HG03139 (cell line): ENCODE results near the gene RPAP3.
A peak's percentile ranks its signal among the peaks of the same experiment; 100 is the strongest.

Experiments used
- ATAC-seq: cut with Tn5 transposase; IDR thresholded peaks from one replicate; pipeline ENCODE4 v1.9.1; 2021; ENCODE audit not compliant: unreplicated experiment

RPAP3 gene

DNA sequence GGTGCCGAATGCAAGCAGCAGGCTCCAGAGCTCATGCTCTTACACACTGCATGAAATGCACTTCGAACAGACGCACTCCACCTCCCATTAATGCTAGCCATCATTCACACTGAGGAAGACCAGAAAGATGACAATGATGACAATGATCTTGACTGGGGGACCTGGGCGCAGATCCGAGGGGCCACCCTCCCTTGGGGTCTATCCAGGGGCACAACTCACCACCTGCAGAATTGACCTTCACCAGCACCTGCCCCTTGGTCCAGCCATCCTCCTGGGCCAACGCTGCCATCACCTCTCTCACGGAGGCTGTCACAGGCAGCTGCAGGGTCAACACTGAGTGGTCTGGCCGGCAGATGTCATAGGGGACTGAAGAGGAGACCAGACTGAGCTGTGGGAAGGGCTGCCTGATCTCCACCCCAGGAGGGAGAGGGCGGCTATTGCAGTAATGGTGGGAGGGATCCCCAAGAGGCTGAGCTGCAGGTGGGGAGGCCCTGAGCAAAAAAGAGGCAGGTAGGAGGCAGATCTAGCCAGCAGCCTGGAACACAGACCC, 37.6 kb upstream of the RPAP3 start:
- ATAC-seq: no peak

DNA sequence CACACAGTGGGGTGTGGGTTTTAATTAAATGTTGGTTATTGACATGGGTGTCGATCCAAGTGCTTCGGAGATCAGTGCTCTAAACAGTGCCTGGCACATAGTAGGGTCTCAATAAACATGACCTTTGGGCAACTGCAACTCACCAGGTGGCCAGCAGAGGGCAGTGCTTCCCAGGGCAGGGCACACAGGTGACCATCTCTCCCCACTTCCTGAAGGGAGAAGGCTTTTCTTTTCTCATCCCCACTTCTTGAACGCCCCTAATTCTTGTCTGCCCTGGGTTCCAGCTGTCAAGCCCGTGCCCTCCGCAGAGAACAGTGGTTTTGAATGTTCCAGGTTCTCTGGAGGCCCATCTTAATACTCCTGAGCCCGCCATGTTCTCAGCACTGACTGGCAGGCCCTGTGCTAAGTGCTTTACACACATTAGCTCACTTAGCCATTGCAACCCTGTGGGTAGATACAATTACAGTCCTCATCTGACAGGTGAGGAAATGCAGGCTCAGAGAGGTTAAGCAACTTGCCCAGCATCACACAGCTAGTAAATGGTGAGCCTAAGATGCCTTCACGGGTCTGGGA, 36.5 kb upstream of the RPAP3 start:
- no peak for ATAC-seq

DNA sequence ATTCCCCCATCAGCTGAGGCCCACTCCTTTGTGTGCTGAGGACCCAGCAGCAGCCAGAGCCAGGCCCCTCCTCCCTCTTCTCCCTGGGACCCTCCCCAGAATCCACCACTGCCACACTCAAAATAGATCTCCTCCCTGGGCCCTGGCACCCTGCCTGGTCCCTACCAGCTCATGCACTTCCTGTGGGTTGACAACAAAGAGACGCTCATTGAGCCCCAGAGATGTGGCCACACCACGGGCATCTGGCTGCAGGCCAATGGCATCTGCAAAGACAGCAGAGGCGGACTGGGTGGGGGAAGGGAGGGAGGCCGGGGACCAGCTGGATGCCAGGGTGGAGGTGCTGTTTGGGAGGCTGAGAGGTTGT, 35.5 kb upstream of the RPAP3 start:
- no peak for ATAC-seq

DNA sequence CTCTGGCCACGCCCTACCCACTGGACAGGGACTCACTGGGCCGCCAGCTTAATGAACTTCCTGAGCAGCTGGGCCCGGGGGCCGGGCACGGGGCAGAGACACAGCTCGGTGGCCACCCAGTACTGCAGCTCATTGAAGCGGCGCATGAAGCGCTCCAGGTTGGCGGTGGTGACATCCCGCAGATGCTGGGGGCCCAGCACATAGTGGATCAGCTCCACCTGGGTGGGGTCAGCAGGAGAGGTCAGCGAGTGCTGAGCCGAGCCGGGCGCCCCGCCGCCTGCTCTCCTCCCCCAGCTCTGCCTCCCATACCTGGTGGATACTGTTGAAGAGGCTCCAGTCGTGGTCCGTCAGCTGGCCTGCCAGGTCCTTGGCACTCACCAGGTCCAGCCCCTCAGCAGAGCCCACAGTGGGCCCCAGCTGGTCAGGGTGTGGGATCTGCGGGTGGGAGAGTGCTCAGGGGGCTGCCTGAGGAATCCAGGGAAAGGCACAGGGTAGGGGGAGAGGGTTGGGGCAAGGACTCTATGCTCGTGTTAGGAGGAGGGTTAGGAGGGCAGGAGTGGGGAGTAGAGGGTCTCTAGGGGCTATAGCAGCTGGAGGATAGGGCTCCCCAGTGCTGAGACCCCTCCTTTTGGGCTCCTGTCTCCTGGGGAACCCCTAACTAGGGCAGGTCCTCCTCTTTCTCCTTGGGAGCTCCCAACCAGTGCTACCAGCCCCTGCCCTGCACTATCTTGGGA, 34.9 kb upstream of the RPAP3 start:
- peak; percentile 39 for ATAC-seq

DNA sequence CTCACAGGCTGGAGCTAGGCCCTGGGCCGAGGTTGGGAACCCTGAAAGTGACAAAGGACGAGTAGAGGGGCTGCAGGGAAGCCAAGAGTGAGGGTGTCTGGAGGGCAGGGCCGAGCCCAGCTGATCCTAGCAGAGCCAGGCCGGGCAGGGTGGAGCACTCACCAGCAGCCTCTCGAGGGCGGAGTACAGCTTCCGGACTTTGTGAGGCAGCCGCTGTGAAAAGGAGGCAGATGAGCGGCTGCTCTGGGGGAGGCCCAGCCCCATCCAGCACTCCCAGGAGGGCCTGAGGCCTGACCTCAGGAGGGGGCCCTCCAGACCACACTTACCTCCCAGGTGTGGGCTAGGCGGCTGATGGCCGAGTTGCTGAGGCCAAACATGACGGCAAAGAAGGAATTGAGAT, 34.1 kb upstream of the RPAP3 start:
- ATAC-seq: peak; percentile 57

DNA sequence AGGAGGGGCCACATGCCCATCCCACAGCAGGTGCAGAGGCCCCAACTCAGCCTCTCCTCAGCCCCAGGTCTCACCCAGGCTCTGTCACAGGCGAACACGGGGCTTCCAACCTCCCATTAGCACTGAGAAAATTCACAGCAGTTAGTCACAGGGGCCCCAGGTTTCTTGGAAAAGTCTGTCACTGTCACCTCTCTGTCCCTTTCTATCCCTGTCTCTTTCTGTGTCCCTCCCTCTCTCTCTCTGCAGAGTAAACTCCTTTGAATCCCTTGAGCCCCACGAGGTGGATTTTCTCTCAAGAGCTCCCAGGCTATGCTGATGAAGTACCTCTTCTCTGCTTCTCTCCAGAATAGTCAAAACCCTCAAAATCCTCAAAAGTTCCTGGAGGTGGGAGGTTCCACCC, 33.5 kb upstream of the RPAP3 start:
- no peak for ATAC-seq

DNA sequence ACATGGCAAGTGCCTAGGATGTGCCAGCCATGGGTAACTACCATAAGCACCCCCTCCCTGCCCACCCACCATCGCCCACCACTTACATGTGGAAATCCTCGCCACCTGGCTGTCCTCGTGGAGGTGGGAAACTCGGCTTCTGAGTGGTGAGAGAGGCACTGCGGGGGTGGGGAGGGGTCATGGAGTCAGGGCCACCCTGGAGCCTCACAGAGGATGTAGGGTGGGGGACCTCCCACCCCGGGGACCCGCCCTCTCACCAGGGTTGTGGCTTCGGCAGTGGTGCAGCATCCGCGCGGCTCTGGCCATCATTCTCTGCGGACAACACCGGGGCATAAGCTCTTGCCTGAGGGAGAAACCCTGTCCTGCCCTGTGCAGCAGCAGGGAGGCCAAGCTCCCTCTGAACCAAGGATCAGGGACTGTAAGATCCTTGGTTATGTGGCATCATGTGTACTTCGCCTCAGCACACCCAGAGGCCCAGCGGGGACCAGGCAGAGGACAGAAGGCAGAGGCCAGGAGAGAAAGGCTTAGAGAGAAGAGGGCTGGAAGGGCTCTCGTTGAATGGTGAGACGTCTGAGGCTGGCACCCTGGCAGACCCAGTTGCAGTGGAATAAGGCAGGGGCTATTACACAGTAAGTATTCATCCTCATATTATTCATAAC, 32.2 kb upstream of the RPAP3 start:
- ATAC-seq: no peak

DNA sequence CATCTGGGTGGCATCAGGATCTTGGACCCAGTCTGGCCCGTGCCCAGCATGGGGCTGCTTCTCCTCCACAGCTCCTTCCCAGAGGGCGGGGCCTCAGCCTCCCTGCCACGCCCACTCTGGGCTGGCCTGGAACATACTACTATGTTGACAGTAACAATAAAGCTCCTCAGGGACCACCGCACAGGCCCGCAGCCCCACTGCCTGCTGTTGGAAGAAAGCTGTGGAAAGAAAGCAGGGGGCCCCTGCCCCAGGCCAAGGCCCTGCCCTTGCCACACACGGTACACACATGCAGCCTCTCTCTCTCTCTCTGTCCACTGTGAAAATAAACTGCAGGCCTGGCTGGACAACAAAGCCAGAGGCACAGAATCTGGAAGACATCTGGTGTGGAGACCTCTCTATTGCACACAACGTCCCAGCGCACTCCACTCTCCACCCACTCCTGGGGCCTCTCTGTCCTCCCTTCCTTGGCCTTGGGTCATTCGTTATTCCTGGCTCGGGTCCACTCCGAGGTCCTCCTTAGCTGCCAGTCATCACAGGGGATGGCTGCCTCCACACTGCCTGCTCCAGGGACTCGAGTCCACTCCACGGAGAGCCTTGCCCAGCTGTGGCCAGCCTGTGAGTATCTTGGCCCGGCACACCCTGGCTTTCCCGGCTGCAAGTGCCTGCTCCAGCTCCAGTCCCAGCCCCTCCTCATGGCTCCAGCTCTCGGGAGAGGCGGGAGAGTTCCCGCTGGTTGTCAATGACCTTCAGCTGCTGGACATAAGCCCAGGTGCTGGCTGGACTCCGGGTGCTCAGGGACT, 31.2 kb upstream of the RPAP3 start:
- ATAC-seq: no peak

DNA sequence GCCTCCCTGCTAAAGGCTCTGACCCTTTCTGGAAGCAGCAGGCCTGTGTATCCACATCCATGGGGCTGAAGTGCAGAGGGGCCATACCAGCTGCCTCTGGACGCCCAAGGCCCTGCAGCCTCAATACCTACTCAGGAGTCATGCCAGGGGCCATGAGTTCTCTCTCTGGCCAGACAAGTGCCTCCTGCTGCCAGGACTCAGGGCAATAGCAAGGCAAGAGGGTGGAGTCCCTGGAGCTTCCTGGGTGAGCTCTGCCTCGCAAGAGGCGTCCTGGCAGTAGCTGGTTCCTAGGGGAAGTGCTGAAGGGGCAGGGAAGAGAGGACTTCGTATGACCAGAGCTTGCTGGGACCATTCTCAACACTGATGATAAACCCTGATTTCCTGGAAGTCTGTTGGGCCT, 30.4 kb upstream of the RPAP3 start:
- ATAC-seq: no peak

DNA sequence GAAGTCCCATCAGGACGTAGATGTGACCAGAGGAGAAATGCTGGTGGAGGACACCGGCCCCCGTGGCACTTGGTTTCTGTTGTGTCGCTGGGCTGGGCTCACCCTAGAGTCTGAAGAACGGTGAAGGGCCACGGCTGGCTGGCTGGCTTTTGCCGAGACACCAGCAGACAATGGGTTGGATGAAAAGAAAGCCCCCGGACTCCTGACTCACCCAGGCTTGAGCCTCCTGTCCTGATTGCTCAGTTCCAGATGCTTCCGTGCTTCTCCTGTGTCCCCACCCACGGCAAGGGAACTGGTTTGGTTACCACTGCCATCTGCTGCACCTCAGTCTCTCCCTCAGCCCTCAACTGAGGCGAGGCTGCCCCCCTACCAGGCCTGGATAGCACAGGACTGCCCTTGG, 29.8 kb upstream of the RPAP3 start:
- no peak for ATAC-seq

DNA sequence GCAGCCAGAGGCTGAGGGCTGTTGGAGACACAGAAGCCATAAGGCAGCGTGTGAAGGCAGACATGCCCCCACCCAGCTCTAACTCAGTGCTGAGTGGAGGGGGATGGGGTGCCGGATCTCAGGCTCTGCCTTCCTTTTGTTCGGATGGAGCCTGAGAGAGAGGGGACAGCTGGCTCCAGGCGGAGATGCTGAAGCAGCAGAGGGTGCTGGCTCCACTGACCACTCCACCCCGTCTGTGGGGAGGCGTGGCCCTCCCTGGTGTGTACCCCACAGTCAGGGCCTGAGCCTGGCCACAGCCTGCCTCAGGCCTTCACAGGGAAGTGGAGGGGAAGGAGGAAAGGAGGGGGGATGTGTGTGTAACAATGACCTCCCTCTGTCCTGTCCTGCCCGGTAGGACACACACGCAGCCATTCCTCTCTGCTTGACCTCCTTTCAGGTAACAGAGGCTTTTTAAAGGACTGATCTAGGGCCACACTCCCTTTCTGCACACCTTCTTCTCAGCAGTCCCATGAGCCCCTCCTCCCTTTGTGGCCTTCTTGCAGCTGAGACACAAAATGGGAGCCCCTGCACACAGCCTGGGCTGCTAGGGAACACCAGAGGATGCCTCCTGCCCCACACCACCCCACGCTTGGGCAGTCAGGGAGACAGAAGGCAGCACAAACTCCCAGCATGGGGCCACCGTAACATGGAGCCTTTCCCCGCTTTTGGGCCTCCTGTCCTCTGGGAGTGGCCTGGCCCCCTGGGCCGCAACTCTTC, 29.1 kb upstream of the RPAP3 start:
- ATAC-seq: no peak

DNA sequence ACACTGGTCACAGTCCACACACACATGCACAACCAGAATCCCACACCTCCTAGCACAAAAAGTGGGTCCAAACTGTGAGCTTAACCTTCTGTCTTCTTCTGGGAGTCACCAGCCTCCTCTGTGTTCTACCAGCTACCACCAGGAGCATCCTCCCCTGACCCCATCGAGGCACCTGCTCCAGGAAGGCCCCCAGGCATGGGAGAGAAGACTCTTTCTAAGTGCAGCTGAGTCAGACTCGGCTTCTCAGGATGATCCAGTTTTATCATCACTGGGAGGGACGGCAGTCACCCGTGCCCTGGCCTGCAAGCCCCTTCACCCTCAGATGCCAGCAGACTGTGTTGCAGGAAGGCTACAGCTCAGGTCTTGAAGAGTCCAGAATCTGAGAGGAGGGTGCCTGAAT, 27.3 kb upstream of the RPAP3 start:
- ATAC-seq: no peak

DNA sequence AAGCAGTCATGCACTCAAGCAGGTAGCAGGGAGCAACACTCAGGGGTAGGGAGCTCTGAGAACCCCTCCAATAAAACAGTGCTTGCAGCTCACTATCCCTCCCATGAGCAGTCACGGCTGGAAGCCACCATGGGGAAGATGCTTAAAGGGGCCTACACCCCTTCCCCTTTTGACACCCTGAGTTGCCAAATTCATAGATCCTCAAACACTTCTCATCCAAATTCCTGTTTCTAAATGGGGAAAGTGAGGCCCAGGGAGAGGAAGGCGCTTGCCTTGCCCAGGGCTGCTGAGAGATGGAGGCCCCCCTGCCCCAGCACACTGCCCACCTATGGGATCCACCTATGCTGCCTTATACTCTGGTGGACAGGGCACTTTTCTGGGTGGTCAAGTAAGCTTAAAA, 26.7 kb upstream of the RPAP3 start:
- ATAC-seq: no peak

DNA sequence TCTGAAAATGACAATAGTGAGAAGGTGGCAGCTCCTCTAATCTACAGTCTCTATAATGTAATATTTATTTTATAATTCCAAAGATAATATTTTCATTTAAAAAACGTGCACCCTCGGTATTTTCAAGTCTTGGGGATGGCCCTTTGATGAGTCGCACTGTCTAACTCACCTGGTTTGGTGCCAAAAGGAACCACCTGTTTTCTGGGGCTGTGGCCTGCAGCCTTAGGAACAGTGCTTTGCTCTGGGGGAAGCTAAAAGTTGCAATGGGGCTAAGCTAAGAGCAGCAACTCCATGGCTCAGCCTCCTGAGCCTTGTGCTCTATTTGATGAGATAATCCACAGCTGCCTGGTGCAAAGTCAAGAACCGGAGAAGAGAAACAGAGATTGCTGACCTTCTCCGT, 25.9 kb upstream of the RPAP3 start:
- ATAC-seq: no peak

DNA sequence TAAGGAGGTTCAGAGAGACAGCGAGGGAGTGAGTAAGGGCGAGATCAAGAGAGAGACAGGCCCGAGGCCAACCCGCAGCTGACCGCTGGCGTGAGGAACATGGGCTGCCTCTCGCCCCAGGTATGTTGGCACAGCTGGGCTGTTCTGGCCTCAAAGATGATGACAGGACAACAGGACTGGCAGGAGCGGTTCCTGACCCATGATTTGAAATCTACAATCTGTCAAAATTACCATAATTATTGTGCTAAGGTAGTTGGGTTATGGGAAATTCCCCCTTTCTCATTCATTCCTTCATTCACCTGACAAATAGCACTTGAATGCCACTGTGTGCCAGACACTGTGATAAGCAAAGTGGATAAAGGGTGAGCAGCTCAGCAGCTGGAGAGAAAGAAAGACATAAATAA, 24.5 kb upstream of the RPAP3 start:
- no peak for ATAC-seq

DNA sequence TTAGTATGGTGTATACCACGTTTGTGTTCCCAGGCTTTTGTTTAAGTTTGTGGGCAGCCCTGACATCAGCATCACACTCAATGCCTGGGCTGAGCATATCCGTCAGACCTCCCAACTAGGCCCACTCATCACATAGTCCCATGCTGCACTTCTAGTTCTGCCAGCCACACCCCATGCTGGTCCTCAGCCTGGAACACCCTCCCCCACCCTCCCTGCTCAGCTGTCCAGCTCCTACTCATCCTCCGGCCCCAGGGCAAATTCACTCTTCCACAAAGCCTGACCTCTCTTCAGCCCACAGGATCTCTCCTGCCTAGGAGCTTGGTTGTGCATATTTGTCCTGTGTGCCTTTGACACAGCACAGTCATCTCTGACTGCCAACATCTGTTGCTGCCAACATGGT, 23.4 kb upstream of the RPAP3 start:
- ATAC-seq: no peak

DNA sequence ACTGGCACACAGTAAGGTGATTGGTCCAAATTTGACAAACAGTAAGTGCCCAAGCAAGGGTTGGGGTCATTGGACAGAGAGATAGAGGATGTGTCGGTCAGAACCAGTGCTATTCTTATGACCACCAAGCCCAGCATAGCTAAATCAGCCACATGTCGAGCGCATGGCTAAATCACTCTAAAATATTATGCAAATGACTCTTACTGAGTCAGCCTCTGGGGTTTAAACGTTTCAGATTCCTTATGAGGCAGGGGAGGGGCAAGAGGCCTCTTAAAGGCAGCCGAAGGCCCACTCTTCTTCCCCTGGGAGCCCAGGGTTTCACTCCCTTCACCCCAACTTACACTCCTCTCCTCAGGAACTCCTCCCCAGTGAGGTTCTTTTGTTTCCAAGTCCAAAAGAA, 20.1 kb upstream of the RPAP3 start:
- ATAC-seq: peak; percentile 52

DNA sequence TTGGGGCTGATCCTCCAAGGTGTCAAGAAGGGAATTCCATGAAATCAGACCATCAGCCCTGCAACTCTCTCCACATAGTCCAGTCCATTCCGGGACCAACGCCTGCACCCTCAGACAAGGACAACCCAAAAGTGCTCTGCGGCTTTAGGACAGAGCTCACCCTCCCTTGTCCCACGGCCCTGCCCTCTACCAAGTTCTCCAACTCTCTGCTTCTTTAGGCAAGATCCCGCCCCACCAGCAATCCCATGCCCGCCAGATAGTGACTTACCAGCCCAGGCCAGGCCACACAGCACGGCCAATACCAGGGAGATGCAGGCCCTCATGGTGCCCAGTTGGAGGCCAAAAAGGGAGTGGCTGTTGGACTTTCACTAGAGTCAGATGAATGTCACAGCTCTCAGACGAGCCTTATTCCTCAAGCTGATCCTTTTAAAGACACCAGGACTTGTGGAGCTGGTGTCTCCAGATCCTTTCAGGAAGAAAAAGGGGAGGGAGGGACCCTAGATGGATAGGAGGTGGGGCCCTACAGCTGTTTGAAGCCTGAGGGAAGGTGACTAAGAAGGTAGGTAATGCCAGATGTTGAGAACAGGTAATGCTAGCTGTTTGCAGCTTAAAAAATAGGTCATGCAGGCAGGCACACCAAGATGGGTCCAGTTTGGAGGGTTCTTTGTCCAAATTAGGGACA, 19.4 kb upstream of the RPAP3 start, which contains the start of gene ENDOU:
Gene ENDOU (minus strand): TSS at position 400 of the 682 bp plus-strand sequence. CDS start 77 bp downstream, at position 323.
- no peak for ATAC-seq

DNA sequence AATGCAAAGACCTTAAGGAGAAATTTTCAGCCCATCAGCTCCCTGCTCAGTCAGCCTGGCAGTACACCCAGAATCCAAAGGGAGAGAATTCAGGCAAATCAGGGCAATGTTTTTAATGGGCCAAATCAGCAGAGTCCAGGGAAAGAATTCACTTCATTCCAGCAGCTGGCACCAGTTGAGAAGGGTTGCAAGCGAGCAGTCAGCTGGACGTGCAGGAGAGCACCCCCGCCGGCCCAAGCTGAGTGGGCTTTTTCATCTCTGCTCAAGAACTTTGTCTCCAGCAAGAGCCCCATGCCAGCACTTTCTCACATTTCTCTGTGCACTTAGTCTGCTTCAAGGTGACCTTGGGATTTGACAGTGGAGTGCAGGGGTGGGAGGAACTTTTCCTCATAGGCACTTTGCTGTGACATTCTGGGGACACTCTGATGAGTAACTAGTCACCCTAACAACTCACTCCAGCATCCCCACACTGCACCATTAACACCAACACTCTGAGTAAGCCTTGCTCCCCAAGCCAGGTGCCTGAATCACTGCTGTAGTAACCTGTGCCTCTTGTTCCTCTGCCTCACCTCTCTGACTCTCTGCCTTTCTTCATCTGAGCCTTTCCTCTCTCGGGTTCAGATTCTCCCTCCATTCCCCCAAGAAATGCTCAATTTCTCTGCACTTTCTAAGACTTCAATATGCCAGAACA, 17.3 kb upstream of the RPAP3 start:
- ATAC-seq: no peak
